GM10266 (cell line): ENCODE measurements around the gene THSD4.

Experiments used
- DNase-seq: peaks from one replicate; pipeline ENCODE4 v3.0.0; 2012; ENCODE audit errors: extremely low spot score
- CTCF ChIP-seq: IDR thresholded peaks from 2 replicates; pipeline ENCODE4 v1.5.1; 2012; ENCODE audit warnings: mild to moderate bottlenecking, low read depth; ENCODE audit not compliant: control insufficient read depth, insufficient read depth; ENCODE audit errors: missing control alignments

Gene THSD4

GRCh38 chr15:71224024-71224423 is 108.8 kb downstream of the THSD4 start:
- DNase-seq = no peak
- TF ChIP-seq CTCF = no peak

GRCh38 chr15:71225851-71226250 is 110.6 kb downstream of the THSD4 start:
- TF ChIP-seq CTCF = no peak
- no peak for DNase-seq

- no peak for DNase-seq
- no peak for TF ChIP-seq CTCF
These were observed 111.5 kb downstream of the THSD4 start for GRCh38 chr15:71226536-71227455.

GRCh38 chr15:71228403-71228802 is 113.1 kb downstream of the THSD4 start:
- no peak for TF ChIP-seq CTCF
- DNase-seq = no peak

GRCh38 chr15:71230303-71230702 is 115.0 kb downstream of the THSD4 start:
- DNase-seq = no peak
- TF ChIP-seq CTCF = no peak

- DNase-seq = no peak
- TF ChIP-seq CTCF = no peak
These were observed 116.5 kb downstream of the THSD4 start for GRCh38 chr15:71231758-71232157.

GRCh38 chr15:71232411-71232810 is 117.1 kb downstream of the THSD4 start:
- DNase-seq = no peak
- no peak for TF ChIP-seq CTCF
